WI38 (cell line): ENCODE measurements around the gene APH1B.

ENCODE experiments used
- H3K4me3 ChIP-seq: 2 replicates; pipeline ENCODE4 v1.5.1; 2011; ENCODE audit warnings: low read depth, mild to moderate bottlenecking, control low read depth, low read length
- CTCF ChIP-seq: IDR thresholded peaks from 2 replicates; pipeline ENCODE4 v1.5.1; 2012; ENCODE audit warnings: low read depth, mild to moderate bottlenecking, control low read depth, low read length

APH1B gene

GRCh38 chr15:63345391-63345752, 68.0 kb downstream of the APH1B start:
- no peak overlapping the region for H3K4me3 ChIP-seq
- no peak for TF ChIP-seq CTCF

- no peak overlapping the region for H3K4me3 ChIP-seq
- TF ChIP-seq CTCF: no peak
These were observed 69.9 kb downstream of the APH1B start for GRCh38 chr15:63347074-63347857.

- no peak overlapping the region for H3K4me3 ChIP-seq
- TF ChIP-seq CTCF: no peak
These were observed 71.0 kb downstream of the APH1B start for GRCh38 chr15:63348392-63348791.

- H3K4me3 ChIP-seq: no peak overlapping the region
- no peak for TF ChIP-seq CTCF
These were observed 71.8 kb downstream of the APH1B start for GRCh38 chr15:63349156-63349555.

GRCh38 chr15:63349621-63350020, 72.2 kb downstream of the APH1B start:
- no peak overlapping the region for H3K4me3 ChIP-seq
- TF ChIP-seq CTCF: no peak

- no peak for TF ChIP-seq CTCF
These were observed 72.8 kb downstream of the APH1B start for GRCh38 chr15:63350178-63350621.

GRCh38 chr15:63351170-63351569, 73.8 kb downstream of the APH1B start:
- H3K4me3 ChIP-seq: no peak overlapping the region
- no peak for TF ChIP-seq CTCF

More at GRCh38 chr15:63350178-63350621, 72.8 kb downstream of the APH1B start:
- H3K4me3 ChIP-seq: no peak overlapping the region
